Mesothelial cell of epicardium (in vitro differentiated cells): ENCODE measurements around the gene TMEM151A. TPM values are rescaled to one million over a fixed set of nuclear protein-coding genes. Genes with fewer than 3 reads are reported as not detected.

Experiments used
- DNase-seq, 2 experiments: peaks; one replicate each; pipeline ENCODE4 v3.0.0; 2021; ENCODE audit warnings: low spot score in 2 of 2; ENCODE audit not compliant: unreplicated experiment in 2 of 2
- H3K27ac Mint-ChIP-seq: 2 replicates; pipeline ENCODE4 v1.8.0; 2021; ENCODE audit warnings: mixed read lengths
- H3K27me3 Mint-ChIP-seq: 2 replicates; pipeline ENCODE4 v1.8.0; 2021; ENCODE audit warnings: low read depth, mixed read lengths
- H3K36me3 Mint-ChIP-seq: 2 replicates; pipeline ENCODE4 v1.8.0; 2021; ENCODE audit warnings: mixed read lengths
- H3K4me1 Mint-ChIP-seq: 2 replicates; pipeline ENCODE4 v1.8.0; 2021; ENCODE audit warnings: mixed read lengths
- H3K4me3 Mint-ChIP-seq: 2 replicates; pipeline ENCODE4 v1.8.0; 2021; ENCODE audit warnings: mild to moderate bottlenecking, moderate library complexity, mixed read lengths
- H3K9me3 Mint-ChIP-seq: 2 replicates; pipeline ENCODE4 v1.8.0; 2021; ENCODE audit warnings: mixed read lengths
- CTCF ChIP-seq: fragments of 200-600 bp; sonication (generic); IDR thresholded peaks from one replicate; pipeline ENCODE4 v1.5.0; 2021; ENCODE audit warnings: antibody characterized with exemption; ENCODE audit not compliant: unreplicated experiment
- total RNA-seq: library from RNA; stranded (reverse); gene quantifications from 3 replicates; pipeline ENCODE4 v1.2.1, GENCODE V29; 2021

TMEM151A gene
- total RNA-seq, 1 donor from 2014 or later, result 1.3 TPM

GRCh38 chr11:66315498-66315885 is 23.8 kb downstream of the TMEM151A start:
- H3K27me3 Mint-ChIP-seq, result no peaks in the 10 kb centered on the region
- H3K4me3 Mint-ChIP-seq, result peak overlapping the region; percentile 84
- H3K9me3 Mint-ChIP-seq, result peaks cover 6% of the 10 kb centered on the region
- DNase-seq, result no peak
- peaks cover 48% of the 10 kb centered on the region for H3K4me1 Mint-ChIP-seq
- TF ChIP-seq CTCF, result no peak
- no peaks in the 10 kb centered on the region for H3K36me3 Mint-ChIP-seq
- H3K27ac Mint-ChIP-seq, result peak overlapping the region; percentile 89

GRCh38 chr11:66315921-66316811 is 24.5 kb downstream of the TMEM151A start:
- Mint-ChIP-seq H3K27me3 (no peaks in the 10 kb centered on the region), H3K9me3 (peaks cover 6% of the 10 kb centered on the region), H3K36me3 (no peaks in the 10 kb centered on the region), H3K4me3 (peak overlapping the region; percentile 84), H3K27ac (peak overlapping the region; percentile 89), H3K4me1 (peaks cover 48% of the 10 kb centered on the region)
- no peak for TF ChIP-seq CTCF
- DNase-seq, result no peak

GRCh38 chr11:66316849-66317251 is 25.2 kb downstream of the TMEM151A start, which contains the start of gene CD248:
TSS of gene CD248 (minus strand) at chr11:66317044. CDS start at chr11:66317027, 17 bp downstream.
- Mint-ChIP-seq H3K27me3 (no peaks in the 10 kb centered on the region), H3K4me1 (peaks cover 47% of the 10 kb centered on the region)

GRCh38 chr11:66317322-66317722 is 25.6 kb downstream of the TMEM151A start:
- DNase-seq, result no peak
- peaks cover 6% of the 10 kb centered on the region for H3K9me3 Mint-ChIP-seq
- peak overlapping the region; percentile 60 for H3K4me3 Mint-ChIP-seq
- TF ChIP-seq CTCF, result no peak
- peak overlapping the region; percentile 97 for H3K27ac Mint-ChIP-seq
- peaks cover 46% of the 10 kb centered on the region for H3K4me1 Mint-ChIP-seq
- H3K27me3 Mint-ChIP-seq, result no peaks in the 10 kb centered on the region
- no peaks in the 10 kb centered on the region for H3K36me3 Mint-ChIP-seq

More at GRCh38 chr11:66316849-66317251, 25.2 kb downstream of the TMEM151A start, which contains the start of gene CD248:
- H3K9me3 Mint-ChIP-seq, result peaks cover 6% of the 10 kb centered on the region
- no peak for TF ChIP-seq CTCF
- no peaks in the 10 kb centered on the region for H3K36me3 Mint-ChIP-seq
- H3K4me3 Mint-ChIP-seq, result peak within 1 kb of the TSS; percentile 84
- peak in 1 of 2 experiments; percentile 68 for DNase-seq
- peak within 1 kb of the TSS; percentile 97 for H3K27ac Mint-ChIP-seq

GRCh38 chr11:66317723-66318599 is 26.3 kb downstream of the TMEM151A start:
- peak overlapping the region; percentile 60 for H3K4me3 Mint-ChIP-seq
- no peak for TF ChIP-seq CTCF
- peaks cover 6% of the 10 kb centered on the region for H3K9me3 Mint-ChIP-seq
- DNase-seq, result no peak
- H3K27me3 Mint-ChIP-seq, result no peaks in the 10 kb centered on the region
- peak overlapping the region; percentile 97 for H3K27ac Mint-ChIP-seq
- no peaks in the 10 kb centered on the region for H3K36me3 Mint-ChIP-seq
- H3K4me1 Mint-ChIP-seq, result peaks cover 46% of the 10 kb centered on the region
